Measurements from ENCODE around the gene ETV6. TPM values are rescaled to one million over a fixed set of nuclear protein-coding genes. Genes with fewer than 3 reads are reported as not detected.

Gene ETV6
- total RNA-seq, 1 experiment from 2014 or later = 89.1 TPM

DNA sequence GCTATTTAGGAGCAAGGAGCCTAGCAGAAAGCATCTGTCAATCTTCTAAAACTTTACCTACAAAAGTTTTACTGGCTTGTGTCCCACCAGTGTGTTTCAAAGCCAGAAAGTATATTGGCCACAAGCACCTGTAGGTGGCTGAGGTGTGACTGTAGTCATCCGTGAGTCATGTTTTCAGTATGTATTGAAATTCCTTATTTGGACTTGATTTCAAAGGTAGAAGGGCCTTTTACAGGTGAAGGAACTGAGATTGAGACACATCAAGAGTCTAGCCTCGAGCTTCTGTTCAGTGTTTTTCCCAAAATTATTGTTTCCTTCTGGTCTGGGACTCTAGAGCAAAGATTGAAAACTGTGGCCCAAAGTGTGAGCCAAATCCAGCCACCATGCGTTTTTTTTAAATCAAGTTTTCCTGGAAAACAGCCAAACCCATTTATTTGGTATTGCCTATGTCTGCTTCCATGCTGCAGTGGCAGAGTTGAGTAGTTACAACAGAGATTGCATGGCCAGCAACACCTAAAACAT lies 226.0 kb downstream of the ETV6 start:
- CTCF ChIA-PET = no interaction called here
- DNase-seq = peak; percentile 62
- peaks cover 60% of the 10 kb centered on the region for H3K36me3 Mint-ChIP-seq (ENCODE audit: insufficient read depth, unreplicated experiment)

DNA sequence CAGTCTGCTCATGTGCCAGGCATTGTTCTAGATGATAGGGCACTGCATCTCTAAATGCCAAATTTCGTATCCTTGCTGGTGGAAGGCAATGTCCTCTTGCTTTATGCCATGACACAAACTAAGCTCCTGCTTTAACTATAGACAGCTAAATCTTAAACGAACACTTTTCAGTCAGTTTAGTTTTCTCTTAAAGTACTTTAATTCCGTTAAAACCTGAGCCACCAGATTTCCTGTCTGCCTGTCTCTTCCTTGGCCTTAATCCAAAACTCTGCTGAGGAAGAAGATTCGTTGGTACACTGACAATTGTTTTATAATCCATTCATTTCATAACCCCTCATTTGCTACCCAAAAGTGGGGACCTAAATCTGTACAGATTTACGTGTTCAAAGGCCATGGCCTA lies 226.8 kb downstream of the ETV6 start:
- Mint-ChIP-seq H3K9me3 (ENCODE audit: low read depth, unreplicated experiment) (no peaks in the 10 kb centered on the region), H3K27ac (ENCODE audit: unreplicated experiment) (peak overlapping the region; percentile 97), H3K4me3 (ENCODE audit: low read depth, unreplicated experiment) (no peak overlapping the region), H3K4me1 (ENCODE audit: low read depth, unreplicated experiment) (peaks cover 65% of the 10 kb centered on the region), H3K27me3 (ENCODE audit: unreplicated experiment) (no peaks in the 10 kb centered on the region), H3K36me3 (ENCODE audit: insufficient read depth, unreplicated experiment) (peaks cover 56% of the 10 kb centered on the region)
- TF ChIP-seq, protein P1, sequence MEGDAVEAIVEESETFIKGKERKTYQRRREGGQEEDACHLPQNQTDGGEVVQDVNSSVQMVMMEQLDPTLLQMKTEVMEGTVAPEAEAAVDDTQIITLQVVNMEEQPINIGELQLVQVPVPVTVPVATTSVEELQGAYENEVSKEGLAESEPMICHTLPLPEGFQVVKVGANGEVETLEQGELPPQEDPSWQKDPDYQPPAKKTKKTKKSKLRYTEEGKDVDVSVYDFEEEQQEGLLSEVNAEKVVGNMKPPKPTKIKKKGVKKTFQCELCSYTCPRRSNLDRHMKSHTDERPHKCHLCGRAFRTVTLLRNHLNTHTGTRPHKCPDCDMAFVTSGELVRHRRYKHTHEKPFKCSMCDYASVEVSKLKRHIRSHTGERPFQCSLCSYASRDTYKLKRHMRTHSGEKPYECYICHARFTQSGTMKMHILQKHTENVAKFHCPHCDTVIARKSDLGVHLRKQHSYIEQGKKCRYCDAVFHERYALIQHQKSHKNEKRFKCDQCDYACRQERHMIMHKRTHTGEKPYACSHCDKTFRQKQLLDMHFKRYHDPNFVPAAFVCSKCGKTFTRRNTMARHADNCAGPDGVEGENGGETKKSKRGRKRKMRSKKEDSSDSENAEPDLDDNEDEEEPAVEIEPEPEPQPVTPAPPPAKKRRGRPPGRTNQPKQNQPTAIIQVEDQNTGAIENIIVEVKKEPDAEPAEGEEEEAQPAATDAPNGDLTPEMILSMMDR (IDR thresholded peaks at IDR 0.05; ENCODE audit: unreplicated experiment) = no peak
- DNase-seq = no peak
- CTCF ChIA-PET = no interaction called here
- BruUV-seq (replicated peaks) = no TSS peak
- intact Hi-C loops (cut with micrococcal nuclease; ENCODE audit: unreplicated experiment) = loop anchor here (5.0 kb wide), 4 partner anchors 129 to 294 kb away; no protein-coding TSS in a partner anchor

More for the DNA sequence above, 226.0 kb downstream of the ETV6 start:
- intact Hi-C loops (cut with micrococcal nuclease; ENCODE audit: unreplicated experiment) = loop anchor here (5.0 kb wide), 4 partner anchors 128 to 293 kb away; no protein-coding TSS in a partner anchor
- no TSS peak for BruUV-seq (replicated peaks)
- H3K27me3 Mint-ChIP-seq (ENCODE audit: unreplicated experiment) = no peaks in the 10 kb centered on the region
- TF ChIP-seq, protein P1 (IDR thresholded peaks at IDR 0.05; ENCODE audit: unreplicated experiment) = no peak
- peak overlapping the region; percentile 97 for H3K27ac Mint-ChIP-seq (ENCODE audit: unreplicated experiment)
- no peaks in the 10 kb centered on the region for H3K9me3 Mint-ChIP-seq (ENCODE audit: low read depth, unreplicated experiment)
- H3K4me1 Mint-ChIP-seq (ENCODE audit: low read depth, unreplicated experiment) = peaks cover 63% of the 10 kb centered on the region
- H3K4me3 Mint-ChIP-seq (ENCODE audit: low read depth, unreplicated experiment) = peak overlapping the region; percentile 33

DNA sequence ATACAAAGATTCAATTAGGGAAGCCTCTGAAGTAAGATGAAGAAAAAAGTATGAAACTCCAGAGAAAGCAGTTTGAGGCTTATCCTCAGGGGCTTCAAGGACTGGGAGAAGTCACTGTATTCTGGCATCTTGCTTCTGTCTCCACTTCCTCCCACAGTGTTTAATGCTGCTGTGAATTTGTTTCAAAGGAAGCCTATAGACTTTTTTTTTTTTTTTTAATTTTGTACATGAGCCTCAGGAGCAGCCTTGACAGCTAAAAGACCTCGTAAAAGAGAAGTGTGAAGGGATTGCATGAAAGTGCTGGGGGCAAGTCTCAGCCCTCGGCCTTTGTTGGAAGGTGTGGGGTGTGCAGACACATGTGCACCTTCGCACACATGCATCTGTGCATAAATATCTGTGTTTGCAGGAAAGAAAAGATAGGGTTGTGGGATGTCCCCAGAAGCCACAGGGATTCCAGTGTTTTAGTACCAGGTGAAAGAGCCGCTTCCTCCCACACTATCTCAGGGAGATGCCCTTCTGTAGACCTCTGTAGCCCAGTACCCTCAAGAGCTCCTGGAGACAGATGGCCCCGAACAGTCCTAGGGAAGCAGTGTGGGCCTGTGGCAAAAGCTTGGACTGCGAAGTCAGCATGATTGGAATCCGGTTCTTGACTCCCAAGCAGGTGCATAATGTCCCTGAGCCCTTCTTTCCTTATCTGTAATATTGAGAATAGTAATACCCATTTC lies 227.8 kb downstream of the ETV6 start:
- DNase-seq = no peak
- no TSS peak for BruUV-seq (replicated peaks)
- CTCF ChIA-PET = no interaction called here
- Mint-ChIP-seq H3K36me3 (ENCODE audit: insufficient read depth, unreplicated experiment) (peaks cover 59% of the 10 kb centered on the region), H3K9me3 (ENCODE audit: low read depth, unreplicated experiment) (no peaks in the 10 kb centered on the region), H3K4me3 (ENCODE audit: low read depth, unreplicated experiment) (no peak overlapping the region), H3K27me3 (ENCODE audit: unreplicated experiment) (no peaks in the 10 kb centered on the region), H3K4me1 (ENCODE audit: low read depth, unreplicated experiment) (peaks cover 74% of the 10 kb centered on the region), H3K27ac (ENCODE audit: unreplicated experiment) (peak overlapping the region; percentile 97)
- TF ChIP-seq, protein P1 (IDR thresholded peaks at IDR 0.05; ENCODE audit: unreplicated experiment) = no peak
- intact Hi-C loops (cut with micrococcal nuclease; ENCODE audit: unreplicated experiment) = loop anchor here (5.0 kb wide), 4 partner anchors 130 to 295 kb away; no protein-coding TSS in a partner anchor

DNA sequence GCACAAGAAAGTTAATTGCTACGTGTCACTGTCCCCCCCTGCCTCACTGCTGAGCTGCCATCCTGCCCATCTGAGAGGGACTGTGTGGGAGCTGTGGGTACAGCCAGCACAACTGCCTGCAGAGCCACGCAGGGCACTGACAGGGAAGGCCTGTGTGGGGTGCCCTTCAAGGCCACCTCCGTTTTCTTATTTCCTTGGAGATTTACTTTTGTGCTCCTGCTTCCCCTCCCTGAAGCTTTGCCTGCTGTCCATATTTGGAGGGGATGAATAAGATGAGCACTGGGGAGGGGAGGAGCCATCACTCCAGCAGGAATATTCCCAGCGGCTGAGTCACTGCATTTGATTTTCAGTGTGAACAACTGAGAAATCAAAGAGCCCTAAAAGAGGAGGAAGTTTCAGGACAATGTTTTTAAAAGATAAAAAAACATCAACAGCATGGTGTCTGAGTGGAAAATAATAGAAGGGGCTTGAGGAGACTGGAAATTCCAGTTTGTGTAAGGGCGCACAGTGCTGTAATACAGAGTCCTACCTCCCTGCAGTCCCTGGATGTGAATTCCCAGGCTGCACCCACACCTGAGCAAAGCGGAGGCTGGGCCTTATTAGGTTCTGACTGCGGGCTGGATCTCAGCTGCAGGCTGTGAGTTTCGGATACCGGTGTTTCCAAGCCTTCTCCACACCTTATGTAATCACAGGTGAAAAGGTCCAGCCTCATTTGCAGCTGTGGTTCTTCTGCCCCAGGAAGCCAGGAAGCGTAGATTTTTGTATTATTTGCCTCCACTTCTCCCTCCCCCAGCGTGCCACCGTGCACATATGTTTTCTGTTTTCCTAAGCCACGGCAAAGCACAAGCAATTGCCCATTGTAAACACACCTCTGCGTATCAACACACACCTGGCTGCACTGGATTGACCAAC lies 228.7 kb downstream of the ETV6 start:
- H3K4me3 Mint-ChIP-seq (ENCODE audit: low read depth, unreplicated experiment) = peak overlapping the region; percentile 49
- H3K36me3 Mint-ChIP-seq (ENCODE audit: insufficient read depth, unreplicated experiment) = peaks cover 62% of the 10 kb centered on the region
- peaks cover 78% of the 10 kb centered on the region for H3K4me1 Mint-ChIP-seq (ENCODE audit: low read depth, unreplicated experiment)
- peak overlapping the region; percentile 97 for H3K27ac Mint-ChIP-seq (ENCODE audit: unreplicated experiment)
- TF ChIP-seq, protein P1 (IDR thresholded peaks at IDR 0.05; ENCODE audit: unreplicated experiment) = no peak
- no TSS peak for BruUV-seq (replicated peaks)
- intact Hi-C loops (cut with micrococcal nuclease; ENCODE audit: unreplicated experiment) = loop anchor here (5.0 kb wide), 4 partner anchors 131 to 296 kb away; no protein-coding TSS in a partner anchor
- CTCF ChIA-PET = no interaction called here
- no peaks in the 10 kb centered on the region for H3K9me3 Mint-ChIP-seq (ENCODE audit: low read depth, unreplicated experiment)
- no peaks in the 10 kb centered on the region for H3K27me3 Mint-ChIP-seq (ENCODE audit: unreplicated experiment)
- peak; percentile 50 for DNase-seq

Data from Calu3 (cell line).